HG02852 (cell line): ENCODE results near the gene SPHK1.

ENCODE experiments used
- ATAC-seq: cut with Tn5 transposase; IDR thresholded peaks from one replicate; pipeline ENCODE4 v1.9.1; 2021; ENCODE audit warnings: mild to moderate bottlenecking, moderate library complexity; ENCODE audit not compliant: unreplicated experiment

SPHK1 gene

GRCh38 chr17:76360461-76360860 lies 23.9 kb upstream of the SPHK1 start:
- ATAC-seq = no peak

GRCh38 chr17:76363107-76363842 lies 21.1 kb upstream of the SPHK1 start:
- no peak for ATAC-seq

GRCh38 chr17:76365256-76365903 lies 19.0 kb upstream of the SPHK1 start:
- ATAC-seq = no peak

GRCh38 chr17:76366247-76366646 lies 18.2 kb upstream of the SPHK1 start:
- ATAC-seq = no peak

GRCh38 chr17:76367642-76368041 lies 16.8 kb upstream of the SPHK1 start:
- ATAC-seq = no peak

- ATAC-seq = no peak
These were observed 15.9 kb upstream of the SPHK1 start for GRCh38 chr17:76368545-76368944.

GRCh38 chr17:76369379-76369778 lies 15.0 kb upstream of the SPHK1 start:
- no peak for ATAC-seq

- ATAC-seq = no peak
These were observed 14.6 kb upstream of the SPHK1 start for GRCh38 chr17:76369804-76370203.

GRCh38 chr17:76370261-76370993 lies 14.0 kb upstream of the SPHK1 start:
- no peak for ATAC-seq

GRCh38 chr17:76371656-76372628 lies 12.5 kb upstream of the SPHK1 start:
- no peak for ATAC-seq

- no peak for ATAC-seq
These were observed 7.9 kb upstream of the SPHK1 start for GRCh38 chr17:76376318-76377133.

GRCh38 chr17:76378548-76379274 lies 5.7 kb upstream of the SPHK1 start:
- no peak for ATAC-seq

GRCh38 chr17:76379275-76379641 lies 5.2 kb upstream of the SPHK1 start:
- ATAC-seq = no peak

GRCh38 chr17:76379646-76380376 lies 4.6 kb upstream of the SPHK1 start:
- ATAC-seq = no peak

GRCh38 chr17:76381633-76382350 lies 2.6 kb upstream of the SPHK1 start:
- ATAC-seq = no peak

GRCh38 chr17:76382351-76382802 lies 2.0 kb upstream of the SPHK1 start:
- ATAC-seq = no peak

GRCh38 chr17:76382803-76383545 lies 1.4 kb upstream of the SPHK1 start:
- no peak for ATAC-seq
